GM21717 (cell line): Measurements from ENCODE around the gene TRIP12.
"Not testable (repeated sequence)": the region's sequence is repeated elsewhere in the genome, so short reads cannot be mapped to it uniquely, and the experiment has no call there.

ENCODE experiments used
- ATAC-seq: cut with Tn5 transposase; IDR thresholded peaks from one replicate; pipeline ENCODE4 v1.9.1; 2021; ENCODE audit warnings: mild to moderate bottlenecking, moderate library complexity; ENCODE audit not compliant: unreplicated experiment

TRIP12 gene

GRCh38 chr2:229835596-229836283 is 86.1 kb downstream of the TRIP12 start:
- no peak for ATAC-seq

GRCh38 chr2:229834368-229834767 is 87.4 kb downstream of the TRIP12 start:
- not testable (repeated sequence) for ATAC-seq

DNA sequence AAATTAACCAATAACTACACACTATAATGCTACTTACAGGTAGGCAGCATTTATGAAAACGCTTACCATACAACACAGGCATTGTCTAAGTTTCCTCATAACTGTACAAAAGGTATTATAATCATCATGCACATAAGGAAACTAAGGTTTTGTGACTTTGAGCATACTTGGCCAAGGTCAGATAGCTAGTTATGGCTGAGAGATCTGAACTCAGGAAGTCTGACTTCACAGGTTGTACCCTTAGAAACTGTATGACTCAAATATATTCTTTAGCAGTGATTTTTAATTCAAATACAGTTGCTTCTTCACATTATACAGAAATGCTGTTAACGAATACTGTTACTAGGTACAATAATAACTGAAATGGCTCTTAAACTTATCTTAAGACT is 89.3 kb downstream of the TRIP12 start:
- no peak for ATAC-seq

DNA sequence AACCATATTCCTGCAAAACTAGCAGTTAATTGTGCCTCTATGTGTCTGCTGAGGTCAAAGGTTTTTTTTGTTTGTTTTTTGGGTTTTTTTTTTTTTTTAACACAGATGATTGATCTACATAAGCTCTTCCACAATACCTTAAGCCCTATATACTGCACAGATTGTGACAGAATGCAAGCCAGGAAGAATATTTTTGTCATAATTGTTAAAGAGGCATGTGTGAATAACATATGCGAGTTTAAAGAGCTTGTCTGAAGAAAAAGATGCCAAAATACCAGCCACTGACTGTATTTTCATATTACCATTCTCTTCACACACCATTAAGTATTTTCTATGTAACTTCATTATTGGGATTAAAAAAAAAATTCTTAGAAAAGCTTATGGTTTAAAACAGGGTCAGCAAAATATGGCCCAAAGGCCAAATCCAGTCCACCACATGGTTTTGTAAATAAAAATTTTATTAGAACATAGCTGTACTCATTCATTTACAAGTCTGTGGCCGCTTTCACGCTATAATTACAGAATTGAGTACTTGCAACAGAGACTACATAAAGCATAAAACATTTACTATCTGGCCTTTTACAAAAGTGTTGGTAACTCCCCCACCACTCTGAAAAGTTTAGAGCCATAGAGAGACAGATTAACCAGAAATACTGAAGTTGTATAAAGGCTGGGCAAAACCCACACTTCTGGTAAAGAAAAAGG is 89.9 kb downstream of the TRIP12 start:
- no peak for ATAC-seq

GRCh38 chr2:229825476-229825875 is 96.3 kb downstream of the TRIP12 start:
- ATAC-seq: no peak

GRCh38 chr2:229821316-229821715 is 100.5 kb downstream of the TRIP12 start:
- no peak for ATAC-seq

- ATAC-seq: no peak
Measured at GRCh38 chr2:229818230-229818629, 103.6 kb downstream of the TRIP12 start.

DNA sequence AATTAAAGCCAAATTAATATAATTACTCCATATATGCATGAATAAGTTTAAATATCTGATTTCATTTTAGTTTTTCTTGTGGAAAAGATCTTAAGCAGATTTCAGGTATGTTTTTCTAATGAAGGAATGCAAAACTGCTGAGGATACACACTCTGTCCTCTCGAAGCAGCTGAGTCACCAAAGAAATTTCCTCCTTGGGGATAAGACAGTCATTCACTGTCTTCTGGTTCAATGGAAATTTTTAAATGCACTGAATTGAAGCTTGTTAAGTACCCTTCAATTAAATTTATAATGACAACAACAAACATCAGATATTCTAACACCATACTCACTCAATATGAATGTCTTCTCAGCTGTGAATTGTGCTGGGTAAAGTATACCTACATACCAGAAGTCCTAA is 106.0 kb downstream of the TRIP12 start:
- ATAC-seq: no peak

DNA sequence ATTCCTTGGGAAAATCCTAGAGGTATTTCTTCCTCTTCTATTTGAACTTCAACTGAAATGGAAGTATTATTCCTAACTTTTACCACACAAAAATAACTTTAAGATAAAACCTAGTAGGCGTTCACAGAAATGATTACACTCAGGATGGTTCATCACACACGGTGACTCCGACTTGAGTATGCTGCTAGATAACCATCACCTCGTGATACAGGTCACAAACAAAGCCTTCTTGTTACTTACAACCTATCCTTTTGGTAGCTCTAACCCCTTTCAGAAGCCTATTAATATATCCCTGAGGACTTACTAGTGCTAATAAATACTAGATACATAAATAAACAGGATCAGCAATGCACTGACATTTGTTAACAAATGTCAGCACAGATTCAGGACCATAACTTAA is 106.5 kb downstream of the TRIP12 start:
- ATAC-seq: no peak

GRCh38 chr2:229810786-229811185 is 111.0 kb downstream of the TRIP12 start:
- ATAC-seq: no peak

- no peak for ATAC-seq
Measured at GRCh38 chr2:229805559-229805958, 116.2 kb downstream of the TRIP12 start.

GRCh38 chr2:229802785-229803184 is 119.0 kb downstream of the TRIP12 start:
- no peak for ATAC-seq

DNA sequence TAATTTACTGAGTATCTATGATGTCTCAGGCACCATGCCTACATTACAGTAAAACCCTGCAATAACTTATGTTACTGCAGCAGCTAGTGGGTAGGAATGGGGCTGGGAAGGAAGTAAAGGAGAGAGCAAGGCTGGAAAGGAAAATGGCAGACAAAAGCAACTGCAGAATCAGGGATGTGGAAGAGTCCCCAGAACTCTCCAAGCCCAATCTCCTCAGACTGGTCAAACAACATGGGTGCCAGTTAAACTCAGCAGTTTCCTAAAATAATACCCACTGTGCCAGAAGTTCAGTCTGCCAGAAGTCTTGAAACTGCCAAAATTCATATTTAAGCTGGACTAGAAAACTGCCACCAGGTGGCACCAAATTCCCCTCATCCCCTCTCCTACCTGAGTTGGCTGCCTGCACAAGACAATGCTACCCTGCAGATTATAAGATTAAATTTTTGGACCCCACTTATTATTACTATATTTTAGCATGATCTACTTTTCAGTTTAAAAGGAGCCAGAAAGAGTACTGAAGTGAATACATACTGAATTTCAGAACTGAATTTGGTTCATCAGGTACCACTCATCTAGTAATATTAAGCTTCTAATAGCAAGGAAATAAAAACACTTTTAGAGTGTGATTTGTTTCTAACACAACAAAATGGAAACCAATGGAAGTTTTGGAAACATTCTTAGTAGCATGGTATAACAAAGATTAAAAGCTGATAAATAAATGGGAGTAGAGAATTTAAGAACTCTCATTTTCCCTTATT is 120.6 kb downstream of the TRIP12 start:
- peak; percentile 72 for ATAC-seq

DNA sequence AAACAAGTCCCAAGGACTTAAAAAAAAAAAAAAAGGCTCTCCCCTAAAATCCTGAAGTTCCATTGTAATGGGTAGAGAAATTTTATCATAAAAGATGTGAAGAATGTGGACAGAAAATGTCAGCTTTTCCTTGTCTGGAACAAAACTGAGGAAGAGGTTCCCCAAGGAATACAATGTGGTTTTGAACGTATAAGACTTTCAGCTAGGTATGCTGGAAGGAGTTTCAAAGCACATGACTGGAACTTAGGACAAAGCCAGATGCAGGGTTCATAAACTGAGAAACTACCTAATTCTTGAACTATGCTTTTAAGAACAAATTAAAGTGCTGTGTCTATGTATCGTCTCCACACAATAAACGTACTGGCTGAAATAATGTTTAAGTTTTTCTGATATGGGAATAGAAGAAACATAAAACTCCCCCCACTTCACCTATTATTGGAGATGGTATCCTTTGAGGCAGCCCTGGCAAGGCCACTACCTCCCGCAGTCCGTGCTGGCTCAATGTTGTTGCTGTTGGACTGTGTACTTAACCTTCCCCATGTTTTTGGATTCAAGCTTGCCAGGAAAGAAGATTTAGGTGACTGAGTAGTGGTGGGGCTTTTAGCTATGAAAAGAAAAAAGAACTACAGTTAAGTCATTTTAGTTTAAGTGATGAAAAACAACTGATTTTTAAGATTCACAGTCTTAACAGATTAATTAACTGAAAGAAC is 123.2 kb downstream of the TRIP12 start:
- ATAC-seq: no peak

DNA sequence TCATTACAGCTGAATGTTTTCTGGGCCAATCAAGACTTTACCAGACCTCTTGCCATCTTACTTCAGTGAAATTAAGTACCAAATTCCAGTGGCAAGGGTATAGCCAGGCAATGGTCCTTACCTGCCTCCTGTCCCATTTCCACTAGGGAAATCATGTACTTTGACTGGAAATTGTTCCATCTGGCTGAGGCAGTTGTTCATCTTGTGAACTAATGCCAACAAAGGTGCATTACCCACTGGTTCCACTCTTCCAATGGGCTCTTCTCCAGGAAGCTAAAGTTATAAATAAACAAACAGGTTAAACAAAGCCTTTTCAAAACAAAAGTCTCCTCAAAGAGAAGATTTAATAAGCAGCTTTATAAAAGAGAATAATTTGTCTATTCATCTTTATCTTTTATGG is 126.8 kb downstream of the TRIP12 start:
- ATAC-seq: no peak

- no peak for ATAC-seq
Measured at GRCh38 chr2:229794636-229795035, 127.2 kb downstream of the TRIP12 start.

GRCh38 chr2:229786289-229786688 is 135.5 kb downstream of the TRIP12 start:
- not testable (repeated sequence) for ATAC-seq

DNA sequence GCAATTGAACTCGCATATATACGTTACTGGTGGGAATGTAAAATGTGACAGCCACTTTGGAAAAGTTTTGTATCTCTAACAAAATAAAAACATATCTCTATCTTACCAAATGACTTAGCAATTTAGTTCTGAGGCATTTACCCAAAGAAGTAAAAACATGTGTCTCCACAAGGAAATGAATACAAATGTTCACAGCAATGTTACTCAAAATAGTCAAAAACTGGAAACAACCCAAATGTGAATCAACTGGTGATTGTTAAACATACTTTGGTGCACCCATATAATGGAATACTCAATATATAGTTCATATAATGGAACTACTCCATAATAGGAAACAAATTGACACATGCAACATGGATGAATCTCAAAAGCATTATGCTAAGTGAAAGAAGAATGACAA is 137.0 kb downstream of the TRIP12 start:
- ATAC-seq: no peak

GRCh38 chr2:229783108-229783721 is 138.6 kb downstream of the TRIP12 start:
- peak; percentile 51 for ATAC-seq

DNA sequence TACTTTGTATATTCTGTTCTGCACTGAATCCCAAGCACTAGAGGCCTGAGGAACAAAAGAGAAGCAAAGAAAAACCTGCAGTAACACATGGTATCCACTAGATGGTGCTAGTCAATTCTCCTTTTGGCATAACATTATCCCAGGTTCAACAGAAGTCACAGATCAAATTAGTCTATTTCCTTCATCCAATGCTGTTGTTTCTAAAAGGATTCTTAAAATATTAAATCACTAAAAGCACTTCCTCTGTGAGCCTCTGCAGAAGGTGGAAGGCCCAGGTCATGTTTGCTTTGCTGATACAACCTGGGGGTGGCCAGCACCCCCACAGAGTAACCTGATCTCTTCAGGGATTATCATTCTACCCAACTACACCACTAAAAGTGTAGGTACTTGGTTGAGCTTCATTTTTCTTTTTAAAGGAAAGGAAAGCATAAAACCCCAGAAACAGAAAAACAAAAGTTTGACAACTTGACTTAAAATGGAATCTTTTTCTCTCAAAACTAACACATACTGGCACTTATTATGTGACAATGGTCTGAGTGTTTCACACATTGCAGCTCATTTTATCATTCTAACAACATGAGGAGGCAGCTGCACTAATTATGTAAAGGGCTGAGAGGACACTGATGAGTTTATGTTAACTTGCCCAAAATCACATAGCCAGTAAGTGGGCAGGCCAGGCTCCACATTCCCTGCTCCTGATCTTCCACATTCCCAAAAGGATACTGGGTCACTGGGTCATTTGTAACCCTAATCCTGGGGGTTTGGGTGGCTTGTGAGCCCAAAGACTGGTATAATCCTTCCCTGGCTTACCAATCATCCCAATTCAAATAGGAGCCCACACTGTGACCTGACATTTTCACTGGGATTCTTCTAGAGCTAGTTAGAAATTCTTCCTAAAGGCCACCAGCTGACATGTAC is 140.7 kb downstream of the TRIP12 start:
- ATAC-seq: no peak
